GM21381 (cell line): ENCODE results near the gene ZEB2.

Experiments
- ATAC-seq: cut with Tn5 transposase; IDR thresholded peaks from one replicate; pipeline ENCODE4 v1.9.1; 2021; ENCODE audit warnings: mild to moderate bottlenecking, moderate library complexity; ENCODE audit not compliant: unreplicated experiment

Gene ZEB2

GRCh38 chr2:144496977-144497598, 22.8 kb downstream of the ZEB2 start:
- ATAC-seq, result no peak

- ATAC-seq, result no peak
These were observed 23.6 kb downstream of the ZEB2 start for GRCh38 chr2:144496092-144496976.

GRCh38 chr2:144495227-144496091, 24.5 kb downstream of the ZEB2 start:
- ATAC-seq, result no peak

GRCh38 chr2:144493027-144493809, 26.7 kb downstream of the ZEB2 start:
- ATAC-seq, result no peak

GRCh38 chr2:144490857-144491256, 29.1 kb downstream of the ZEB2 start:
- ATAC-seq, result no peak

GRCh38 chr2:144490017-144490416, 29.9 kb downstream of the ZEB2 start:
- ATAC-seq, result no peak

GRCh38 chr2:144489315-144489916, 30.5 kb downstream of the ZEB2 start:
- ATAC-seq, result no peak

GRCh38 chr2:144484201-144484948, 35.5 kb downstream of the ZEB2 start:
- ATAC-seq, result no peak

GRCh38 chr2:144481666-144482065, 38.3 kb downstream of the ZEB2 start:
- ATAC-seq, result no peak

- ATAC-seq, result no peak
These were observed 38.8 kb downstream of the ZEB2 start for GRCh38 chr2:144481109-144481508.

- ATAC-seq, result no peak
These were observed 39.6 kb downstream of the ZEB2 start for GRCh38 chr2:144480285-144480684.

GRCh38 chr2:144479659-144480058, 40.3 kb downstream of the ZEB2 start:
- ATAC-seq, result no peak

GRCh38 chr2:144479138-144479537, 40.8 kb downstream of the ZEB2 start:
- no peak for ATAC-seq

- no peak for ATAC-seq
These were observed 42.0 kb downstream of the ZEB2 start for GRCh38 chr2:144477957-144478311.

- no peak for ATAC-seq
These were observed 42.5 kb downstream of the ZEB2 start for GRCh38 chr2:144477281-144477956.

- no peak for ATAC-seq
These were observed 43.2 kb downstream of the ZEB2 start for GRCh38 chr2:144476682-144477081.

- no peak for ATAC-seq
These were observed 44.2 kb downstream of the ZEB2 start for GRCh38 chr2:144475569-144476275.

- ATAC-seq, result no peak
These were observed 44.9 kb downstream of the ZEB2 start for GRCh38 chr2:144475044-144475443.
